ENCODE results near the gene FNDC10. TPM values are rescaled to one million over a fixed set of nuclear protein-coding genes. Genes with fewer than 3 reads are reported as not detected.

The FNDC10 gene
- total and polyA plus RNA-seq, 5 donors from 2014 or later, result 0.21 to 0.96 (median 0.32) TPM

Other genes starting within 250 kb of the FNDC10 start
- 0.17 TPM for gene MXRA8, start 241.6 kb downstream of the FNDC10 start, total RNA-seq
- gene MXRA8, start 241.6 kb downstream of the FNDC10 start, polyA plus RNA-seq, result not detected
- gene AURKAIP1, start 224.9 kb downstream of the FNDC10 start, total RNA-seq, result 76.0 TPM
- gene AURKAIP1, start 224.9 kb downstream of the FNDC10 start, polyA plus RNA-seq, result 100 to 1,000 TPM; 145 to 190 (median 164) TPM
- 287 TPM for gene CCNL2, start 200.8 kb downstream of the FNDC10 start, total RNA-seq
- 10 to 100 TPM; 17.6 to 24.6 (median 21.4) TPM for gene CCNL2, start 200.8 kb downstream of the FNDC10 start, polyA plus RNA-seq
- gene MRPL20, start 192.8 kb downstream of the FNDC10 start, total RNA-seq, result 83.4 TPM
- 100 to 1,000 TPM; 162 to 188 (median 178) TPM for gene MRPL20, start 192.8 kb downstream of the FNDC10 start, polyA plus RNA-seq
- not detected for gene ANKRD65, start 178.9 kb downstream of the FNDC10 start, total RNA-seq
- gene ANKRD65, start 178.9 kb downstream of the FNDC10 start, polyA plus RNA-seq, result under 1 TPM in 1 of 4 donors, not detected in 3; 0.14 TPM
- not detected for gene VWA1, start 164.4 kb downstream of the FNDC10 start, total RNA-seq
- not detected for gene VWA1, start 164.4 kb downstream of the FNDC10 start, polyA plus RNA-seq
- gene ATAD3C, start 150.4 kb downstream of the FNDC10 start, total RNA-seq, result 3.4 TPM
- gene ATAD3C, start 150.4 kb downstream of the FNDC10 start, polyA plus RNA-seq, result 1 to 10 TPM in 3 of 4 donors, under 1 TPM in 1; 0.65 to 4.2 (median 2.3) TPM
- 39.4 TPM for gene ATAD3B, start 128.4 kb downstream of the FNDC10 start, total RNA-seq
- 1 to 10 TPM; 2.3 to 5.2 (median 3.0) TPM for gene ATAD3B, start 128.4 kb downstream of the FNDC10 start, polyA plus RNA-seq
- gene ATAD3A, start 88.0 kb downstream of the FNDC10 start, total RNA-seq, result 20.0 TPM
- 1 to 10 TPM; 6.2 to 8.1 (median 7.5) TPM for gene ATAD3A, start 88.0 kb downstream of the FNDC10 start, polyA plus RNA-seq
- gene TMEM240, start 59.5 kb downstream of the FNDC10 start, total RNA-seq, result not detected
- not detected for gene TMEM240, start 59.5 kb downstream of the FNDC10 start, polyA plus RNA-seq
- 104 TPM for gene SSU72, start 25.3 kb downstream of the FNDC10 start, total RNA-seq
- gene SSU72, start 25.3 kb downstream of the FNDC10 start, polyA plus RNA-seq, result 100 to 1,000 TPM; 185 to 279 (median 217) TPM
- 58.2 TPM for gene MIB2, start 15.4 kb upstream of the FNDC10 start, total RNA-seq
- 10 to 100 TPM; 15.9 to 20.6 (median 19.0) TPM for gene MIB2, start 15.4 kb upstream of the FNDC10 start, polyA plus RNA-seq
- gene MMP23B, start 32.0 kb upstream of the FNDC10 start, total RNA-seq, result 4.1 TPM
- gene MMP23B, start 32.0 kb upstream of the FNDC10 start, polyA plus RNA-seq, result under 1 TPM in 2 of 4 donors, not detected in 2; 0.18 to 0.21 TPM
- 47.2 TPM for gene CDK11B, start 58.9 kb upstream of the FNDC10 start, total RNA-seq
- gene CDK11B, start 58.9 kb upstream of the FNDC10 start, polyA plus RNA-seq, result 10 to 100 TPM in 1 of 4 donors, 1 to 10 TPM in 3; 9.3 to 11.3 (median 9.7) TPM
- 77.6 TPM for gene SLC35E2B, start 92.7 kb upstream of the FNDC10 start, total RNA-seq
- gene SLC35E2B, start 92.7 kb upstream of the FNDC10 start, polyA plus RNA-seq, result 10 to 100 TPM; 25.8 to 32.0 (median 30.6) TPM
- gene CDK11A, start 124.2 kb upstream of the FNDC10 start, total RNA-seq, result 212 TPM
- gene CDK11A, start 124.2 kb upstream of the FNDC10 start, polyA plus RNA-seq, result 10 to 100 TPM; 10.2 to 30.4 (median 15.3) TPM
- gene NADK, start 178.3 kb upstream of the FNDC10 start, total RNA-seq, result 52.6 TPM
- gene NADK, start 178.3 kb upstream of the FNDC10 start, polyA plus RNA-seq, result 10 to 100 TPM; 18.7 to 27.1 (median 21.2) TPM